IPS-18a (cell line): ENCODE results near the gene MFAP3L.

Experiments
- H3K27ac ChIP-seq: one replicate; pipeline ENCODE4 v1.5.1; 2013; ENCODE audit warnings: low read length
- H3K27me3 ChIP-seq: one replicate; pipeline ENCODE4 v1.6.1; 2013; ENCODE audit warnings: mild to moderate bottlenecking, low read length; ENCODE audit not compliant: control insufficient read depth, insufficient read depth
- H3K36me3 ChIP-seq: one replicate; pipeline ENCODE4 v1.6.1; 2013; ENCODE audit warnings: low read depth, low read length; ENCODE audit not compliant: control insufficient read depth
- H3K4me1 ChIP-seq: one replicate; pipeline ENCODE4 v1.6.1; 2013; ENCODE audit warnings: low read depth, low read length; ENCODE audit not compliant: control insufficient read depth
- H3K4me3 ChIP-seq: one replicate; pipeline ENCODE4 v1.5.1; 2013; ENCODE audit warnings: low read length
- H3K9ac ChIP-seq: one replicate; pipeline ENCODE4 v1.6.1; 2013; ENCODE audit warnings: mild to moderate bottlenecking, low read length, moderate library complexity
- H3K9me3 ChIP-seq: one replicate; pipeline ENCODE4 v1.6.1; 2013; ENCODE audit warnings: low read depth, low read length; ENCODE audit not compliant: control insufficient read depth

The MFAP3L gene

DNA sequence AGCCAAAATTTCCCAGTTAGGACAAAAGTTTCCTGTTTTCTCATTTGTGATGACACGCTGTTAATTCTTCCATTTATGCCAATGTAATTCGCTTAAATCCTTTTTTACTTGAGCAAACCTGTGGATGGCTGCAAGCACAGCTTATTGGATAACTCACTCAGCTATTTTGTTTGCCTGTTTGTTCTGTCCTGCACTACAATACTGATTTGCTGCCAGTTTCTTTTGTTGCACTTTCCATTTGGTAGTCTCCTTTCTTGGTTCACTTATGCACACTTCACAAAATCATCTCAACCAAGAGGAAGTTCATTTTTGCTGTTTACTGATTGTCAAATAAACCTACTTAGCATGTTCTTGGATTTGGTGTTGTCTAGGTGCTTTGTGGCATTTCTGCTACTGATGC, 40.3 kb downstream of the MFAP3L start:
- H3K4me3 ChIP-seq = no peak overlapping the region
- no peak overlapping the region for H3K27ac ChIP-seq
- no peak overlapping the region for H3K9ac ChIP-seq
- H3K4me1 ChIP-seq = peaks cover 25% of the 10 kb centered on the region
- H3K36me3 ChIP-seq = no peaks in the 10 kb centered on the region
- no peaks in the 10 kb centered on the region for H3K27me3 ChIP-seq
- no peaks in the 10 kb centered on the region for H3K9me3 ChIP-seq

DNA sequence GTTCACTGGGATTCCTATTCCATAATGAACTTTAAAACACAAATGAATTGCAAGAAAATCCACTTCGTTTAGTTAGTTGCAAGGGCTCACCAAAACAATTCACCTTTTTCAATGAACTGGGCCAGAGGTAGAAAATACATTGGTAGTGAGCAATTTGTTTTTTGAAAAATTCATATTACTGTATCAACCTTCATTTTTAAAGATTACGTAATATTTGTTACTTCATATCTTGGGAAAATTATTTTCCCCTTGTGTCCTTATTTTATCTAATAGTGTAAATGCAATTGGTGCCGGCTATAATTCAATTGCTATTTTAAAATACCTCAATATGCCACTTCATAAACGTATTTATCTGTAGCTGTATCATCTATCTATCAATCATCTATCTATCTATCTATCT, 41.5 kb downstream of the MFAP3L start:
- Histone ChIP-seq H3K4me3 (no peak overlapping the region), H3K9me3 (no peaks in the 10 kb centered on the region), H3K27ac (no peak overlapping the region), H3K9ac (no peak overlapping the region), H3K27me3 (no peaks in the 10 kb centered on the region), H3K4me1 (peaks cover 25% of the 10 kb centered on the region), H3K36me3 (no peaks in the 10 kb centered on the region)

DNA sequence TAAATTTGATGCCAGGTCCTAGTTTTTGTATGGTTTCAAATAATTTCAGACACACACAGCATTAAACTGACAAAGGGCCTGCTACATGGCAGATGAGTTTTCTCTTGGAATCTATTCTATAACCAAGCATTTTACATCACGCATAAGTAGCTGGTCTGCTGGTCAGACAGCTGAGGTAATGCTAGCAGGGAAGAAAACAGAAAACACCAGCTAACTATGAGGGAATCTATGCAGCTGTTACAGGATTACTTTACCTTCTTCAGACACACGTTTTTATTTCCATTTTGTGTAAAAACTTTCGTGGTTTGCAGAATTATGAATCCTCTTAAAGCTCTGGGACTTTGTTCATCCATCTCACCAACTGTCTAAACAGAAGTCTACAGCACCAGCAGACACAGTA, 42.0 kb downstream of the MFAP3L start:
- Histone ChIP-seq H3K9ac (no peak overlapping the region), H3K4me3 (no peak overlapping the region), H3K9me3 (no peaks in the 10 kb centered on the region), H3K27ac (no peak overlapping the region), H3K4me1 (peaks cover 25% of the 10 kb centered on the region), H3K27me3 (no peaks in the 10 kb centered on the region), H3K36me3 (no peaks in the 10 kb centered on the region)

DNA sequence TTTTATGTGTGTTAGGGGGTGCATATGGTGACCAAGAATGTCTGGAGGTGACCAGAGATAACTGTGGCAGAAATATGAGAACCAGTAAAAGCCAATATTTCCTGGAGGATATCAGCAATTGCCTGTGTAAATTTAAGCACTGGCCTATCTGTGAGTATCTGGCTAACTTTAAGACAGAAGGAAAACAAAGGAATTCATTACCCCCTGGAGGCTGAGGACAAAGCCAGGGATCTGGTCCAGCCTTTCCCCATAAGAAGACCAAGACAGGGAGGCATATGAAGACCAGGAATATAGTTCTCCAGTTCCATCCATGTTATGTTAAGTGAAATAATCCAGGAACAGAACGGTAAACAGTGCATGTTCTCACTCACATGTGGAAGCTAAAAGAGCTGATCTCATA, 49.2 kb downstream of the MFAP3L start:
- Histone ChIP-seq H3K4me1 (peaks cover 13% of the 10 kb centered on the region), H3K9ac (no peak overlapping the region), H3K36me3 (no peaks in the 10 kb centered on the region), H3K27me3 (no peaks in the 10 kb centered on the region), H3K4me3 (no peak overlapping the region), H3K9me3 (no peaks in the 10 kb centered on the region), H3K27ac (no peak overlapping the region)

DNA sequence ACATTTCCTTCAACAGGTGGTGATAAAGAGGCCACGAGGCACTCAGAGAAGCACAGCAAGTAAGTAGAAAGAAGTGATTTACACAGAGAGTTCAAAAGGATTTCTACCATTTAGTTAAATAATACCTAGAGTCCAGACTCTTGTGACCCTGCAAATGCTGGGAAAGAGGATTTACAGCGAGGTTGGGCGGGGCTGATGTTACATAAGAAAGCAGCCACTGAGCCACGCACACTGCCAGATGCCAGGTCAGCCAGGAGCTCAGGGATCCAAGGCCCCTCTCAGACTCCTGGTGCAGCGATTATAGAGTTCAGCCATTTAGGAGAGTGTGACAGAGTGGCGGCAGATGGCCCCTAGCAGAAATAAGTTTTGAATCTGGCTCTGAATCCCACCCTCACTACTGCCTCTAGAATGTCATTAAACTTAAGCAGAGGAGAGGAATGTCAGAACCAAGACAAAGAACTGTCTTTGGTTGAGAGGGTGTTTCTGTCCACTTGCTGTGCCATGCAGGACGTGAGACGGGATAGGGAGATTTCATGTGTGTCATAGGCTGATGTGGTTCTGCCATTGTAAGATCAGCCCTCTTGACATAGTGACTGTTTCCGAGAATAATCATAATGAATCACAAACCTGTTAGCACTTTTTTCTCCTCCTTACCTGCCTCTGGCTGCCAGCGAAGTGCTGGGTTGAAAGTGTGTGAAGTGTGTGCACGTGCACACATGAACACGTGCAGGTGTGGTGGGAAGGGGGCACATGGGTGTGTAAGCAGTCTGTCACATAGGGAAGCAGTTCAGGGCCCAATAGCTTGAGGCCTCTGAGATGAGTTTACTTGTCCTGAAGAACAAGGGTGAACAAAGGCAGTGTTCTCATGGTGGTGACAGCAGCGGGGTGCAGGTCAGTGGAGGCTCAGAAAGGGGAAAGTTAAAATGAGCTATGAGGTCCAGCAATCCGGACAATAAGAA, 50.1 kb downstream of the MFAP3L start:
- Histone ChIP-seq H3K9me3 (no peaks in the 10 kb centered on the region), H3K27me3 (no peaks in the 10 kb centered on the region), H3K4me3 (no peak overlapping the region), H3K9ac (no peak overlapping the region), H3K36me3 (no peaks in the 10 kb centered on the region), H3K4me1 (peaks cover 13% of the 10 kb centered on the region), H3K27ac (no peak overlapping the region)

DNA sequence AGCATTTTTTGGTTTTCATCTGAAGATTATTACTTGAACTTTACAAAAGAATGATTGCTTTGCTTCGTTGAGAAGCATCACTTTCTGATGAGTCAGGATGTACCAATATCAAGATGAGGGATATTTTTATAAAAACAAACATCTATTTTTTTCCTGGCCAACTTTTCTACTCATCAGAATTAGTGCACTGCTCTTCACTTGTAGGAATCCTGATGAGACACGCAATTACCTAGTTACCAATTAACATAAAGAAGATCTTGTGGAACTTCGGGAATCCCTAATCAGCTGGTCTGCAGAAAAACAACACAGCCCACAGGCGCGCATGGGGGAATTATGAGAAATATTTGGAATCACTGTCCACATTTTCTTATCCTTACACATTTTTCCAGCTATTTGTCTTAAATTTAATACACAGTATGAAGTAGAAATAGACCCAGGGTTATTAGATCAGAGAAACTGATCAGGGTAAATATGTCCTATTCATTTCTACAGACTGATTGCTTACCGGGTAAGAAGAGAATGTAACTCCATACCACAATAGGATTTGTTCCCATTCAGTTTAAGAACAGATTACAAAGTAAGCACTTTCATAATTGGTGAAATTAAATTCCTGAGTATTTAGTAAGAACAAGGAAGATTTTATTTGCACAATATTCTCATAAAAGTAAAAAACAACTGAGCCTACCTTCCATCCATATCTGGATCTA, 50.9 kb downstream of the MFAP3L start:
- no peak overlapping the region for H3K27ac ChIP-seq
- H3K4me3 ChIP-seq = no peak overlapping the region
- H3K27me3 ChIP-seq = no peaks in the 10 kb centered on the region
- no peaks in the 10 kb centered on the region for H3K9me3 ChIP-seq
- no peaks in the 10 kb centered on the region for H3K36me3 ChIP-seq
- peaks cover 13% of the 10 kb centered on the region for H3K4me1 ChIP-seq
- no peak overlapping the region for H3K9ac ChIP-seq

DNA sequence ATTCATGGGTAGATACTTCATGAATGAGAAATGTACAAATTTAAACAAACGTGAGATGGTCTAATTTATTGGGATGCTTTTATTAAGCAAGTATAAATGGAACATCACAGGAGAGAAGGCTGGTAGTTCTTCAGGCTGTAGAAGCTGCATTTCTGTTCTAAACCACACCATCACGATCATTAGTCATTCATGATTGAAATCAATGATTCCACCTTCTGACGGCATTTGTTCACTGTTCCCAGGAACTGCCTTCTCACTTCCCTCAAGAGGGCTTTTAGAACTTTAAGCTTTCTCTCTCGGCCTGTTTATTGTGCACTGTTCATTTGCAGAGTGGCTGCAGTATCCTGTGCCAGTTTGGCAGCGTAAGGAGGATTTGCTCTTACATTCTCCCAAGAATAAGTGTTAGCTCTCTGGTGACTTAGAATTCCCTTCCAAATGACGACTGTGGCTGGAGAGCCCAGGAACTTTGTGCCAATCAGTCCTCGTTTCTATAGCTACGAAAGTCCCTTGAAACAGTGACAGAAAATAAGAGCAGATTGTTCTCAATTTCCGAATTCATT, 54.7 kb downstream of the MFAP3L start:
- peaks cover 6% of the 10 kb centered on the region for H3K4me1 ChIP-seq
- H3K27ac ChIP-seq = no peak overlapping the region
- H3K27me3 ChIP-seq = no peaks in the 10 kb centered on the region
- H3K9ac ChIP-seq = no peak overlapping the region
- H3K36me3 ChIP-seq = no peaks in the 10 kb centered on the region
- no peaks in the 10 kb centered on the region for H3K9me3 ChIP-seq
- no peak overlapping the region for H3K4me3 ChIP-seq

DNA sequence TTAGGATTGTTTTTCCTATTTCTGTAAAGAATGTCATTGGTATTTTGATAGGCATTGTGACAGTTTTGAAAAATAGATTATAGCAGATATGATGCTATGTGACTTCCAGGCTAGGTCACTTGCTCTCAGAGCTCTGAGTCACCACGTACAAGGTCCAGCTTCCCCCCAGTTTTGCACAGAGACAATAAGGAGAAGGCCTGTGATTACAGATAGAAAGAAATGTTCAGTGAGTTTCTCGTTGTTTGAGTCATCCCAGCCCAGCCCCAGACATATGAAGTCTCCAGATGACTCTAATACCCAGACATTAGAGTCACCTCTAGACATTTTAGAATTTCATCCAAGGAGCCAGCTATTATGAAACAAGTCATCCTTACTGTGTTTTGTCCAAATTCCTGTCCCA, 57.2 kb downstream of the MFAP3L start:
- Histone ChIP-seq H3K4me1 (no peaks in the 10 kb centered on the region), H3K9ac (no peak overlapping the region), H3K27ac (no peak overlapping the region), H3K9me3 (no peaks in the 10 kb centered on the region), H3K27me3 (no peaks in the 10 kb centered on the region), H3K4me3 (no peak overlapping the region), H3K36me3 (no peaks in the 10 kb centered on the region)

DNA sequence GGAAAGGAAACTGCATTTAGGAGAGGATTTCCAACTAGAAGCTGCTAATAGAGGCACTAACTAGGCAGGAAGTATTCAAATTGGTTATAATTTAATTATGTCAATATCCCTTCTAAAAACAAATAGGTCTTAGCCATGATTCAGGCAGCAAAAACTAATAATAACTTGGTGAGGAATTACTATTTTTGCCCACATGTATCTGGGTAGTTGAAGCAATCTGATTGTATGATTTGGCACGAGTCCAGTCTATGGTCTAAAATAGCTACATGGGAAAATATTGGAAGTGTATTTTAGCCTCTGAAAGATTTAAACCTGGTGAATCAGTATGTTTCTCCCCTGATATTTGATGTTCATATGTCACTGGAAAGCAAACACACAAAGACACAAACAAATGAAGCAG, 62.2 kb downstream of the MFAP3L start:
- Histone ChIP-seq H3K36me3 (no peaks in the 10 kb centered on the region), H3K9me3 (no peaks in the 10 kb centered on the region), H3K27ac (no peak overlapping the region), H3K4me1 (peaks cover under 1% of the 10 kb centered on the region), H3K4me3 (no peak overlapping the region), H3K9ac (no peak overlapping the region), H3K27me3 (no peaks in the 10 kb centered on the region)

DNA sequence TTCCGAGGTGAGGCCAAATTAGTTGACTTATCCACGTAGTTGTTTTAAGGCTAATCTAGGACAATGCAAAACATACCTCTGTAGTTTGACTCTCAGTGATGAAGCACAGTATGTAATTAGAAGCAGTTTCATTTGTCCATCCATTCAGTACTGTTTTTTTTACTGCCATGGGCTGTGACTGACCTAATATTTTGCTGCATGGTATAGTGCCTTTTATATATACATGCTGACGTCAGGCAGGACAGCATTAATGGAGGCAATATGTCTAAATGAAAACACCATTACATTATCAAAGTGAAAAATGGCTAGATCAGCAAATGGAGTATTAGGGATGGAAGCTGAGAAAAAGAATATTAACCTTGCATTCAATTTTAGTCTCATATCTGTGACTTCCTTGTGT, 66.9 kb downstream of the MFAP3L start:
- Histone ChIP-seq H3K36me3 (no peaks in the 10 kb centered on the region), H3K4me1 (peaks cover 17% of the 10 kb centered on the region), H3K4me3 (no peak overlapping the region), H3K9me3 (no peaks in the 10 kb centered on the region), H3K27me3 (no peaks in the 10 kb centered on the region), H3K27ac (no peak overlapping the region), H3K9ac (no peak overlapping the region)

DNA sequence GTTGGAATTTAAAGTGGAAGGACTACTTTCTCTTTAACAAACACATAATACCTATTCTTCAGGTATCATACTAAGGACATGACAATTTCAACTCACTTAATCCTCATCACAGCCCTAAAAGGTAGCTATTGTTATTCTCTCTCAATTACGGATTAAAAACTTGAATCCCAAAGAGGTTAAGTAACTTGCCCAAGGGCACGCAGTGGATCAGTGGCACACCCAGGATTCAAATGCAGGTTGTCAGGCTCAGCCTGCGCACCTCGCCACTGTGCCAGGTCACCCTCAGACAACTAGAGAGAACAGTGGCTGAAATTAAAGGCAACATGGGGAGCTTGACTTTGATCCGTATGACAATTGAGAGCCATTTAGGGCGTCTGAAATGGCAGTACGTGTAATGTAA, 67.6 kb downstream of the MFAP3L start:
- Histone ChIP-seq H3K27ac (no peak overlapping the region), H3K36me3 (no peaks in the 10 kb centered on the region), H3K4me1 (peaks cover 17% of the 10 kb centered on the region), H3K27me3 (no peaks in the 10 kb centered on the region), H3K9me3 (no peaks in the 10 kb centered on the region), H3K4me3 (no peak overlapping the region), H3K9ac (no peak overlapping the region)
